Measurements from ENCODE around the gene PSMA7.
A peak's percentile ranks its signal among the peaks of the same experiment; 100 is the strongest.

PSMA7 gene

DNA sequence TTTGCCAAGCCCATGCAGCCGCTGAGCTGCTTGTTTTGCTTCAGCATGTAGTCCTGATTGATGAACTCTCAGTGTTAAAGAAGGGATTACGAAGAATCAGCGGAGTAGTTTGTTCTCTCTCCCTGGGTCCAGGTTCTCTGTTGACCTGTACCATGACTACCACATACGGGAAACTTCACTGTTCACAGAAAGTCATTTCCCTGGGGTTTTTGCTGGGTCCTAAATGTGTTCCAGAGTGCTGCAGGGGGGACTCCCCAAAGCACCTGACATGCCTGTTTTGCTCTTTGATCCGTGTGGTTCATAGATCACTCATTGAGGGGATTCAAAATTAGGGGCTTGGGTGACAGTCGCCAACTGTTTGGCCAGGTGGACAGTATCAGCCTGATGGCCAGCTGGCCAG is 15.4 kb downstream of the PSMA7 start:
- H3K79me2 ChIP-seq (ENCODE audit: control insufficient read depth, insufficient read depth, low read length, unreplicated experiment): peaks cover 19% of the 10 kb centered on the region
- H3K36me3 ChIP-seq (ENCODE audit: insufficient read depth, low read length): peaks cover 21% of the 10 kb centered on the region; the same call in 1 of the 2 replicates
- no peak overlapping the region for H3K27ac ChIP-seq (ENCODE audit: low read depth, low read length)
- no peak overlapping the region for H2AFZ ChIP-seq (ENCODE audit: low read length, unreplicated experiment)
- no peak overlapping the region for H3K4me3 ChIP-seq (ENCODE audit: low read depth, low read length)
- H3K27me3 ChIP-seq (ENCODE audit: insufficient read depth, low read length): no peaks in the 10 kb centered on the region
- H3K4me1 ChIP-seq (ENCODE audit: control insufficient read depth, insufficient read depth, low read length, unreplicated experiment): peaks cover 8% of the 10 kb centered on the region

DNA sequence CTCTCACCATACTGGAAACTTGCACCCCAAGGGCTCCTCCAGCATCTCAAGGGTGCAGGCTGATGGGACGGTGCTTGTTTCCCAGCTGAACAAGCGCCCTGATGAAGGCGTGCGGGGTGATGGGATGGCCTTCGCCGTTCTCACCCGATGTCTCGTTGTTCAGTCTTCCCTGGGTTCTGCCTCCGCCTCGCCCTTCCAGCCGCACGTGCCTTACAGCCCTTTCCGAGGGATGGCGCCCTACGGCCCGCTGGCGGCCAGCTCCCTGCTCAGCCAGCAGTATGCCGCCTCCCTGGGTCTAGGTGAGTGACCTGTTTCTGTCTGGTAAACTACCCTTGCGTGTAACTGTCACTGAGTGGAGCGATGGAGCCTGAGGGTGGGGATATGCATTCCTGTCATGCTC is 17.1 kb downstream of the PSMA7 start:
- Histone ChIP-seq H3K27ac (ENCODE audit: low read depth, low read length) (no peak overlapping the region), H3K79me2 (ENCODE audit: control insufficient read depth, insufficient read depth, low read length, unreplicated experiment) (peaks cover 19% of the 10 kb centered on the region), H2AFZ (ENCODE audit: low read length, unreplicated experiment) (no peak overlapping the region), H3K27me3 (ENCODE audit: insufficient read depth, low read length) (no peaks in the 10 kb centered on the region), H3K36me3 (ENCODE audit: insufficient read depth, low read length) (peaks cover 18% of the 10 kb centered on the region; the same call in 1 of the 2 replicates), H3K4me3 (ENCODE audit: low read depth, low read length) (no peak overlapping the region), H3K4me1 (ENCODE audit: control insufficient read depth, insufficient read depth, low read length, unreplicated experiment) (peaks cover 8% of the 10 kb centered on the region)

DNA sequence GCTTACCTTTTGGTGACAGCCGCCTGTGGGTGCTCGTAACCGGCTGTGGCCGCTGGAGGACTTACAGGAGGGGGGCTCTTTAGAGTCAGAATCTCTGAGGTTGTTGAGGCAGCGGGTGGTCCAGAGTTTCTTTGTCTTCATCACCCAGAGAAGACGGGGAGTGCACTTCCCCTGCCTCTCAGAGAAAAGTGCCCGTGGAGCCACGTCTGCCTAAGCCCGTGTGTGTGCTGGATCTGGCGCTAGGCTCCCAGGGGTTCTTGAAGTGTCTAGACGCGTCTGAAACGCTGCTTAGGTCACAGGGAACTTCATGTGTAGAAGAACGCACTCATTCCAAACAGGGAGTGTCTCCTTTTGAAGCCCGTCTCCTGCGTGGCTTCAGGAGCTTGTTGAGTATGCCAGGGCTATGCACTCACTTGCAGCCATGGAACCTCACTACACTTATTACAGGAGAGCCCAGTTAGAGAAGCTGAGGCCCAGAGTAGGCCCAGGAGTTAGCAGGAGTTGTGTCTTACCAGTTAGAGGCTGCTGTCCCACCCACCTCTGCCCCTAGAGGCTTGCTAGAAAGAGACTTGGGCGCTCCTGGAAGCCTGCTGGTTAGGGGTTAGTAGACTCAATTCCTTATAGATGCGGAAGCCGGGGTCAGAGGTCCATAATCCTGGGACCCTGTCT is 19.6 kb downstream of the PSMA7 start:
- no peak overlapping the region for H2AFZ ChIP-seq (ENCODE audit: low read length, unreplicated experiment)
- peak overlapping the region; percentile 92 for H3K4me3 ChIP-seq (ENCODE audit: low read depth, low read length)
- peaks cover 19% of the 10 kb centered on the region for H3K79me2 ChIP-seq (ENCODE audit: control insufficient read depth, insufficient read depth, low read length, unreplicated experiment)
- H3K4me1 ChIP-seq (ENCODE audit: control insufficient read depth, insufficient read depth, low read length, unreplicated experiment): peaks cover 8% of the 10 kb centered on the region
- peaks cover 10% of the 10 kb centered on the region; the same call in 1 of the 2 replicates for H3K36me3 ChIP-seq (ENCODE audit: insufficient read depth, low read length)
- H3K27me3 ChIP-seq (ENCODE audit: insufficient read depth, low read length): peaks cover 5% of the 10 kb centered on the region; the same call in 1 of the 2 replicates
- no peak overlapping the region for H3K27ac ChIP-seq (ENCODE audit: low read depth, low read length)

DNA sequence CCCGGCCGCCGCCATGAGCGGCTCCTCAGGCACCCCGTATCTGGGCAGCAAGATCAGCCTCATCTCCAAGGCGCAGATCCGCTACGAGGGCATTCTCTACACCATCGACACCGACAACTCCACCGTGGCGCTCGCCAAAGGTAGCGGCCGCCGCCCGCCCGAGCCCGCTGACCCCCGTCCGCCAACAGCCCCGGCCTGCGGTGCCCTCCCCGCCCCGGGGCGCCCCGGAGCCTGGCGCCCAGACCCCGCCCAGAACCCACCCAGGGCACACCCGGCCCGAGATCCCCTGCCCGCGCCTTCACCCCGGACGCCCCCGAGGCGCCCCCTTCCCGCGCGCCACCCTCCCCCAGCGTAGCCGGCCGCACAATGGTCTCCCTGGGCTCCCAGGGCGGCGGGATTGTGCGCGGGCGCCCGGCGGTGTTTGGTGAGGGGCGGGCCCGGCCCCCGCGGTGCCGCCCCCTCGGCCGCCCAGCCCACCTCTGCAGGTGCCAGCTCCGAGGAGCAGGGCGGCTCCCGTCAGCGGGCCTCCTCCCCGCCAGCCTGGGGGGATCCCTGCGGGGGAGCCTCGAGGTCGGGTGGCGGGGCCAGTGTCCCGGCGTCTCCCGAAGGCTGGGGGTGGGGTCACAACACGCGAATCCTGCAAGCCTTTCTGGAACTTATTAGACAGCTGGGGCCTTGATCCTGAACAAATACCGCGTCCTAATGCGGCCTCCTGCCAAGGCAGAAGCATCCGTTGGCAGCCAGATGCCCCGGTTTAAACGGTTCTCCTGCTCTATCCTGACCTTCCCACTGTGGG is 20.3 kb downstream of the PSMA7 start:
- Histone ChIP-seq H3K4me3 (ENCODE audit: low read depth, low read length) (peak overlapping the region; percentile 92), H3K4me1 (ENCODE audit: control insufficient read depth, insufficient read depth, low read length, unreplicated experiment) (peaks cover 8% of the 10 kb centered on the region), H3K27me3 (ENCODE audit: insufficient read depth, low read length) (peaks cover 12% of the 10 kb centered on the region; the same call in 1 of the 2 replicates), H2AFZ (ENCODE audit: low read length, unreplicated experiment) (no peak overlapping the region), H3K79me2 (ENCODE audit: control insufficient read depth, insufficient read depth, low read length, unreplicated experiment) (peaks cover 19% of the 10 kb centered on the region), H3K36me3 (ENCODE audit: insufficient read depth, low read length) (peaks cover 10% of the 10 kb centered on the region; the same call in 1 of the 2 replicates), H3K27ac (ENCODE audit: low read depth, low read length) (no peak overlapping the region)

DNA sequence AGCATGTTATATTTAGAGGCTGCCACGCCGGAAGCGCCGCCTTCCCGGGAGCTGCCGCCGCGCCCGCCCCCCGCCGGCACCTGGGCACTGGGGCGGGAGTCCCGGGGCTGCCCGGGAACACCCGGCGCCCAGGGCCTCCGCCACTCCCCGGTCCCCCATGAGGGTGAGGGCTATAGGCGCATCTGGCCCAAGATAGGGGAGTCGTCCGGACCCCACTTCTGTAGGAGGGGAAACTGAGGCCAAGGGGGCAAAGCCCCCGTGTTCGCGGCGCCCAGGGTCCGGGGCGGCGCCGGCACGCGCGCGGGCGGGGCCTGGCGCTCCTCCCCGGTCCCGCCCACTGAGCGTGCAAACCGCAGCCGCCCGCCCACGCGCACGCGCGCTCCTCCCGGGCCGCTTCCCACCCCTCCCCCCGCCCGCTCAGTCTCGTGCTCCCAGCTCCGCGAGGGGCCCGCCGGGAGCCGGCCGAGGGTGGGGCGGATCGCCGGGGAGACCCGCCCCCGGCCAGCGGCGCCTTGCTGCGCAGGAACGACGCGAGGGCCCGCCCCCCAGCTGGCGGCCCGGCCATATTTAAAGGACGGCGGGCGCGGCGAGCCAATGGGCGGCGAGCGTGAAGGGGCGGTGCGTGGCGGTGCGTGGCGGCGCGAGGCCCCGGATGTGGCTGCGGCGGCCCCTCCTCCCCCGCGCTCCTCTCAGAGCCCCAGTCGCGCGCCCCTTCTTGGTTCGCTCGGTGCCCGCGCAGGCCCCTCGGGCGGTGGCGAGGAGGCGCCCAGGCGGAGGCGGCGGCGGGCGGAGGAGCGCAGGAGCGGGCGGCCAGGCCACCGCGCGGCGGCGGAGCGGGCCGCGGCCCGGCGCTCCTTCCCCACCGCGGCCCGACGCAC is 21.2 kb downstream of the PSMA7 start, which contains the start of gene LSM14B:
Gene LSM14B, plus strand, starts transcription at position 700 of the 878 bp plus-strand sequence. CDS start 192 bp downstream, outside the sequence.
- H3K4me3 ChIP-seq (ENCODE audit: low read depth, low read length): peak within 1 kb of the TSS; percentile 92
- H3K36me3 ChIP-seq (ENCODE audit: insufficient read depth, low read length): peaks cover 7% of the 10 kb centered on the region; the same call in 1 of the 2 replicates
- H3K4me1 ChIP-seq (ENCODE audit: control insufficient read depth, insufficient read depth, low read length, unreplicated experiment): peaks cover 8% of the 10 kb centered on the region
- peak within 1 kb of the TSS; percentile 90 for H3K27ac ChIP-seq (ENCODE audit: low read depth, low read length)
- H3K79me2 ChIP-seq (ENCODE audit: control insufficient read depth, insufficient read depth, low read length, unreplicated experiment): peaks cover 19% of the 10 kb centered on the region
- H2AFZ ChIP-seq (ENCODE audit: low read length, unreplicated experiment): peak within 1 kb of the TSS; percentile 77
- peaks cover 21% of the 10 kb centered on the region for H3K27me3 ChIP-seq (ENCODE audit: insufficient read depth, low read length)

DNA sequence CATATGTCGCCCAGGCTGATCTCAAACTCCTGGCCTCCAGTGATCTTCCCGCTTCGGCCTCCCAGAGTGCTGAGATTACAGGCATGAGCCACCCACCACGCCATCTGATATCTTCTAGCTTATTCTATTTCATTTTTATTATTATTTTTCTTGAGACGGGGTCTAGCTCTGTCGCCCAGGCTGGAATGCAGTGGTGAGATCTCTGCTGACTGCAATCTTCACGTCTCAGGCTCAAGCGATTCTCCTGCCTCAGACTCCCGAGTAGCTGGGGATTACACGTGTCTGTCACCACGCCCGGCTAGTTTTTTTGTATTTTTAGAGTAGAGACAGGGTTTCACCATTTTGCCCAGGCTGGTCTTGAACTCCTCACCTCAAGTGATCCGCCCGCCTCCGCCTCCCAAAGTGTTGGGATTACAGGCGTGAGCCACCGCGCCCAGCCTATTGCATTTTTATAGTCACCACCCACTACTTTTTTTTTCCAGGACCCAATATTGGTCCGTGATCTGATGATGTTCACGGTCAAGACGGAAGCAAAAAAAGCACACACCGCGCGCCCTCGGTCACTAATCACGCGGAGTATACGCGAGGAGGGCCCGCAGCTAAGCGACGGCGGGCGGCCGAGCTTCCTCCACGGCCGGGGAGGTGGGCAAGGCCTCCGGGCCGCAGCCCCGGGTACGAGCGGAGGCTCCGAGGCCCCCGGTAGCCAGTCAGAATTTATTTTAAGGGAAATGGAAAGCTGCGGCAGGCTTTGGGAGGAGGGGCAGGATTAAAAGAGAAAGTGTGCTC is 22.0 kb downstream of the PSMA7 start:
- Histone ChIP-seq H3K4me3 (ENCODE audit: low read depth, low read length) (peak overlapping the region; percentile 80), H3K4me1 (ENCODE audit: control insufficient read depth, insufficient read depth, low read length, unreplicated experiment) (peaks cover 8% of the 10 kb centered on the region), H3K36me3 (ENCODE audit: insufficient read depth, low read length) (peaks cover 7% of the 10 kb centered on the region; the same call in 1 of the 2 replicates), H3K27ac (ENCODE audit: low read depth, low read length) (peak overlapping the region; percentile 90), H2AFZ (ENCODE audit: low read length, unreplicated experiment) (peak overlapping the region; percentile 77), H3K27me3 (ENCODE audit: insufficient read depth, low read length) (peaks cover 26% of the 10 kb centered on the region), H3K79me2 (ENCODE audit: control insufficient read depth, insufficient read depth, low read length, unreplicated experiment) (peaks cover 19% of the 10 kb centered on the region)

DNA sequence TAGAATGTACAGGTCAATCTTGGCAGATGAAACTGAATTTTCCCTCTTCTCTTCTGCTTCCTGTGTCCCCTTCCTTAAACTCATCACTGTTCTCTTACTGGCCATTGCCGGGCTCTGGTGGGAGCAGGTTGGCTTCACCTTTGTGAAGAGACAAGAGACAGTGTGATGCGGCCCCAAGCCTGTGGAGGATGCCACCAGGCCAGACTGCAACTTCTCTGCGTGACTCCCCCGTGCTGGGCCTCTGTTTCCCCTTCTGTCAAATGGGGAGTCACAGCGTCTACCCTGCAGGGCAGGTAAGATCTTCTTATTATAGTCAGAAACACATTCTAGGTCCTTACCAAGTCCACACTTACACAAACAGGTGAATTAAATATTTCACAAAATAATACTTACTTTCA is 22.8 kb downstream of the PSMA7 start:
- H3K79me2 ChIP-seq (ENCODE audit: control insufficient read depth, insufficient read depth, low read length, unreplicated experiment): peaks cover 19% of the 10 kb centered on the region
- H3K36me3 ChIP-seq (ENCODE audit: insufficient read depth, low read length): peaks cover 4% of the 10 kb centered on the region; the same call in 1 of the 2 replicates
- H3K4me1 ChIP-seq (ENCODE audit: control insufficient read depth, insufficient read depth, low read length, unreplicated experiment): peaks cover 8% of the 10 kb centered on the region
- H3K27ac ChIP-seq (ENCODE audit: low read depth, low read length): no peak overlapping the region
- no peak overlapping the region for H2AFZ ChIP-seq (ENCODE audit: low read length, unreplicated experiment)
- peaks cover 31% of the 10 kb centered on the region for H3K27me3 ChIP-seq (ENCODE audit: insufficient read depth, low read length)
- no peak overlapping the region for H3K4me3 ChIP-seq (ENCODE audit: low read depth, low read length)

DNA sequence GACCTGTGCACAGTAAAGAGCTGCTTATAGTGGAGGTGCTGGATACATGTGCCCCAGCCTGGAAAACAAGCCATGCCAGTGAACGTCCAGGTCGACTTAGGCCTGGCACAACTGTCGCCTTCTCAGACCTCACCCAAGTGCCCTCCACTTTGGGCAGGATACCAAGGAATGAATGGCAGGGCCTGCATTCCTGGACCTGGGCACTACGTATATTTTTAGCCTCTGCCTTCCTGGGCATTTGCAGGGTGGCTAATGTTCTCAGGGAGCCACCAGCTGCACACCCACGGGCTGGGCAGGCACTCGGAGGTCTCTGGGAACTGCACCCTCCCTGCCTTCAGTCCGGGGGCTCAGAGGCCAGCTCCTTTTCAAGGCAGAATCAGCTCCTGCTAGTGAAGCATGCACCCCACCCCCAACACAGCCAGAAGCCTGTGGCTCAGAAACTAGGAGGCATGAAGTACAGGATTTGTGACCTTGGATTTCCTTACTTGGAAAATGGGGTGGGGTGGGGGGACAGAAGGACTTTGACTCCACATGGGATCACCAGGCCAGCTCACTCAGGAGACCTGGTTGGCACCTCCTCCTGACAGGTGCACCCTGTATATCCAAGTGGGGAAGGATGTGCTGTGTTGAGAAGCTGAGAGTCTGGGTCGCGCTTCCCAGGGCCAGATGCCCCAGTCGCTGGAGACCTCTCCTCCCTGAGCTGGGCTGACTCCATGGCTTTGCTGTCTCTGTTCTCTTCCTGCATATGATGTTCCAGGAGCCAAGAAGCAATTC is 23.4 kb downstream of the PSMA7 start:
- Histone ChIP-seq H3K27ac (ENCODE audit: low read depth, low read length) (no peak overlapping the region), H3K4me1 (ENCODE audit: control insufficient read depth, insufficient read depth, low read length, unreplicated experiment) (peaks cover 8% of the 10 kb centered on the region), H2AFZ (ENCODE audit: low read length, unreplicated experiment) (no peak overlapping the region), H3K36me3 (ENCODE audit: insufficient read depth, low read length) (no peaks in the 10 kb centered on the region), H3K27me3 (ENCODE audit: insufficient read depth, low read length) (peaks cover 37% of the 10 kb centered on the region), H3K4me3 (ENCODE audit: low read depth, low read length) (no peak overlapping the region), H3K79me2 (ENCODE audit: control insufficient read depth, insufficient read depth, low read length, unreplicated experiment) (peaks cover 19% of the 10 kb centered on the region)

DNA sequence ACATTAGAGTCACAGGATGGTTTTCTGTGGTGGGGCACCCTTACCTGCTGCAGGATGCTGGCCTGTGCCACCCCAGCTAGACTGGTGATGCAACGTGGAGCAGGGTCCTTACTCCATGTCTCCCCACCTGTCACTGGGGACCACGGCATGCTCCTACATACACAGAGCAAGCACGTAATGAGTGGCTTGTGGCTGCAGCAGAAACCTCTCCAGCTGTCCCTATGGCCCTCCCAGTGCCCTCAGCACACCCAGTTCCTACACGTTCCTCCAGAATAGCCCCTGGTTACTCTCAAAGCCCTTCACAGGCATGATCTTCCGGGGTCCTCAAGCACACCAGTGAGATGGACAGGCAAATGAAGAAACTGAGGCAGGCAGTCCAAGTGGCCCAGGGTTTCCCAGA is 24.1 kb downstream of the PSMA7 start:
- H3K4me1 ChIP-seq (ENCODE audit: control insufficient read depth, insufficient read depth, low read length, unreplicated experiment): peaks cover 5% of the 10 kb centered on the region
- peaks cover 37% of the 10 kb centered on the region for H3K27me3 ChIP-seq (ENCODE audit: insufficient read depth, low read length)
- H3K79me2 ChIP-seq (ENCODE audit: control insufficient read depth, insufficient read depth, low read length, unreplicated experiment): peaks cover 12% of the 10 kb centered on the region
- no peak overlapping the region for H3K4me3 ChIP-seq (ENCODE audit: low read depth, low read length)
- H2AFZ ChIP-seq (ENCODE audit: low read length, unreplicated experiment): no peak overlapping the region
- no peaks in the 10 kb centered on the region for H3K36me3 ChIP-seq (ENCODE audit: insufficient read depth, low read length)
- H3K27ac ChIP-seq (ENCODE audit: low read depth, low read length): no peak overlapping the region
